Stimulated activated CD8-positive, alpha-beta memory T cell treated with anti-CD3 and anti-CD28 coated beads, Interleukin-12 subunit alpha, Interleukin-12 subunit beta, amount 100 ng/mL, for 24 hours (primary cell): ENCODE results near the gene AKNA.
"Not testable (repeated sequence)": the region's sequence is repeated elsewhere in the genome, so short reads cannot be mapped to it uniquely, and the experiment has no call there.

Experiments
- DNase-seq: peaks from one replicate; pipeline ENCODE4 v3.0.0-alpha.2; 2020; ENCODE audit errors: extremely low read depth

The AKNA gene

GRCh38 chr9:114341152-114341830 lies 46.5 kb downstream of the AKNA start:
- DNase-seq: no peak

DNA sequence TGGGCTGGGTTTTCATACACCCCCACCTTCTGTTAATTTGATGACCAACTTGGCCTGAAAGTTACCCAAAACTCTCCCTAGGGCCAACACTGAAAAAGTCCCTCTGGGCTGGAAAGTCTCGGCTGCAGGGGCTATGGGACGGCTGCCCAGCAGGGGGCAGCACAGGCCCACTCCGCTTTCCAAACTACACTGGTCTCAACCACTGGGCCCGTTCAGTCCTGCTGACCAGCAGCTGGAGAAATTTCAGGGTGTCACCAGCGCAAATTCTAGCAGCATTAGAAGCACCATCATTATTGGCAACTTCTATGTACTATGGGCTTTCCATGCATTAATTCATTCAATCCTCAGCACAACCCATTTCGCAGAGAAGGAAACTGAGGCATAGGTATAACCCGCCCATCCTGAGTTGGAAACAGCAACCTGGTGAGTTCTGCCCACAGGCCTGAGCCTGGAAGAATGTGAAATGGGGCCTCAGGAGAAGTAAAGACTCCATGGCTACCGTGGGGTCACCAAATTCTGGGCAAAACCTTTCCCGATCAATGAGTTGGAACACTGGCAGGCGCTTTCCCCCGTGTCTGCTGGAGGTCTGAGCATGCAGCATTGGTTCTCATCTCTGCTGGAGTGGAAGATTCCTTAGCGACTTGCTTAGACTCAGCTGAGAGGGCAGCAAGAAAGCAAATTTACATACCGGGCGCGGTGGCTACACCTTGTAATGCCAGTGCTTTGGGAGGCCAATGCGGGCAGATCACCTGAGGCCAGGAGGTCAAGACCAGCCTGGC lies 48.5 kb downstream of the AKNA start:
- peak; percentile 34 for DNase-seq

- no peak for DNase-seq
Observed at GRCh38 chr9:114338187-114338586, 49.6 kb downstream of the AKNA start.

DNA sequence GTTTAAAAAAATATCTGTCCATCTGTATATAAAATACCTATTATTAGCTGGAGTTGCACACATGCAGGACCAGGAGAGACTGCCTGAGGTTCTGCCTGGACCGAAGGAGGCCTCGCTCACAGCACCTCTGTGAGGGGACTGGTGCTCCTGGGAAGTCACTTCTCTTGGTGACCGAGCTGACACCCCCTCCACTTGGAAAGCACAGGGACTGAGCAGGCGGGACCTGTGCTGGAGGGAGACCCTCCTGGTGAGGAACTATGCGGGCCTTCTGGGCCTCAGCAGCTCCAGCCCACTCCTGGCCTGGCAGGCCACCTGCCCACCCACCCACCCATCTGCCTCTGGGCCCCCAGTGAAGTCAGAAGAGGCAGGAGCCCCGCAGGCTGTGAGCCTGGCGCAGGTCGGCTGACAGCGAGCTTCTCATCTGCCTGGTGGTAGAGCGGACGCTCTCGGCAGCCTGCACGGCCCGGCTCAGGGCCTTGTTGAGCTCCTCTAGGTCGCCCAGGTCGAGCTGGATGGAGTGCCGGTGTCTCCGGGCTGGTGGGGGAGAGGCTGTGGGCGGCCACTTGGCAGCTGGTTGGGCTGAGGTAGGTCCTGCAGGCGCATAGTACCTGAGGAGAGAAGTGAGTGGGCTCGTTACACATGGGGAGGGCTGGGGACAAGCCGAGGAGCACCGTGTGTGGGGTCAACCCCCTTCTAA lies 50.9 kb downstream of the AKNA start:
- no peak for DNase-seq

DNA sequence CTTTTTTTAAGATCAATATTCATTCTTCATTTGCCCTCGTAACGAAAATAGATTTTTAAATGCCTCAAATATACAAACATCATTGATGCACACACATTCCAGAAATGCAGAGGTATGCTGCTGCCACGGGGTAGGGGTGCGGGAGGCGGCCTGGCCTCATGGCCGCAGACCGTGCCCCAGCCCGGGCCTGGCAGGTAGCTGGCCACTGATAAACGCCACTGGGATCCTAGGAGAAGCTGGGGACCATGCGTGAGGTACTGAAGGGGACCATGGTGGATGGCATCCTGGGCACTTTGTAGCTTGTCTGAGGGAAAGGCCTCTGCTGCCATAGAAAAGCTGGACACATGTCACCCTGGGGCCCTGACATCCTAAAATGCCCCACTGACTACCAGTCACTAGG lies 51.6 kb downstream of the AKNA start:
- no peak for DNase-seq

GRCh38 chr9:114335745-114336144 lies 52.0 kb downstream of the AKNA start:
- DNase-seq: no peak

DNA sequence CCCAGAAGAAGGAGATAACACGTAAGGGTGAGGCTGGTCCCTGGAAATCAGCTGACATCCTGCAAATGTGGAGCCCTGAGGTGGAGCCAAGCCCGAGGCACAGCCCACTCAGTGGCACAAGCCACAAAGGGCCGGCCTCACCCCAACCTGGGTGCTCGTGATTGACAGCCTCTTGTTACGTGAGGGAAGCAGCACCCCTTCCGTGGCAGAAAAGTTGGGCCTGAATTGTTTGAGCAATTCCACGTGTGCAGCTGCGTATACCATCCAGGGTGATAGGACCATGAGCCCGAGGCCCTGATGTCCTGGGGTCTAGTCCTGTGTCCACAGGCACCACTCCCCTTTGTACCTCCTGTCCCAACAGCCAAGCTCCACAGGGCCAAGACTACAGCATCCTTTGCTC lies 53.3 kb downstream of the AKNA start:
- no peak for DNase-seq

- DNase-seq: not testable (repeated sequence)
Observed at GRCh38 chr9:114333718-114334117, 54.1 kb downstream of the AKNA start.

DNA sequence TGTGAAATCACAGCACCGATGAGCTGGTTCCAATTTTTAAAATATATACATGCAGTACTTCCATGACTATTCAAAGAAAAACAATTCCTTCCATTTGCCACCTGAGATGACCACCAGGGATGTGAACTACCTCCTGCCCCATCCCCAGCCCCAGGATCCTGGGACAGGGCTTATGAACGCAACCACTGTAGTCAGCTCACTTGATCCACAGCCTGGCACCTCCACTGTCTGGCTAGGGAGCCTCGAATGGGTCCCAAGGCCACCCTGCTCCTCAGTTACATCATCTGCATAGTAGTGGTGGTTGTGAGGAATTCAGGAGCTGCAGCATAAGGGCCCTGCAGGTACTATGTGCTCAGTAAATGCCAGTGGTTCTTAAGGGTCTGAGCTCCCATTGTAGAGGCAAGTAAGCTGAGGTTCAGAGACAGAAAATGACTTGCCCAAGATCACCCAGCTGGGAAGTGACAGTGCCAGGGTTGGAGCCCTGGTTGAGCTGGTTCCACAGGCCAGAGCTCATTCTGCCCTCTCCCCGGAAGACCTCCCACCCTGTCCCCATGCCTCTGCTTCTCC lies 55.2 kb downstream of the AKNA start:
- not testable (repeated sequence) for DNase-seq

DNA sequence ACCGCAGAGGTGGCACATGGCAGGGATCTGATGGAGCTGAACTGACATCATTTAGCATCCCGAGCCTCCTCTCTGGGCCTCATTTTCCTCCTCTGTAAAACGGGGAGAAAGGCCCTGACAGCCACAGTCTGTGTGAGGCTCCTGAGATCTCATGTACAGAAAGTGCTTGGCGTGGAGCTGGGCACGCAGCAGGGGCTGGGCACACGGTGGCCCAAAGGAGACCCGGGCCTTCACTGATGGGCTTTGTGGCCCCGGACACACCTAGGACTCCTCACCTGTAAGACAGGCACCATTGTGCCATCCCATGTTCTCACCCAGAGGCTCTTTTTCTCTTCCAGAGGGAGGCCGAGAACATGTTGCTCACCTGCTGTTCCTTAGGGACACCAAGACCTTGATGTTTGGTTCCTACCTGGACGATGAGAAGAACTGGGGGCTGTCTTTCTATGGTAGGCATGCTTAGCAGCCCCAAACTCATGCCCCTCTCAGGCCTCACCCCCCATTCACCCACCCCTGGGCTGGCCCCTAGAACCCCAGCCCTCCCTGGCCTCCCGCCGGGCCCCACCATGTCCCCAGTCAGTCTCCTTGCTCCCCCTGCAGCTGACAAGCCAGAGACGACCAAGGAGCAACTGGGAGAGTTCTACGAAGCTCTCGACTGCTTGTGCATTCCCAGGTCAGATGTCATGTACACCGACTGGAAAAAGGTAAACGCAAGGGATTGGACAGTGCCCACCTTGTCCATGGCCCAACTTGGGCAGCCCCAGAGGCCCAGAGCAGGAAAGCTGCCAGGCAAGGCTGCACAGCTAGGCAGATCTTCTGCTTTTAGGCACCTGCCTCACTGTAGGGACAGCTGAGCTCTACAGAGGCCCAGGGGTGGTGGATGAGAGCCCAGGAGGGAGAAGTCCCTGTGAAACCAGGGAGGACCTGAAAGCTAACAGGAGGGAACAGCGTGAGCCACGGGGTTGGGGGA lies 56.3 kb downstream of the AKNA start:
- not testable (repeated sequence) for DNase-seq

- DNase-seq: no peak
Observed at GRCh38 chr9:114330636-114331035, 57.1 kb downstream of the AKNA start.

GRCh38 chr9:114329625-114330022 lies 58.2 kb downstream of the AKNA start, which contains the start of gene ORM2:
ORM2 (plus strand) TSS chr9:114329869; CDS start chr9:114329905, 36 bp downstream.
- DNase-seq: not testable (repeated sequence)

DNA sequence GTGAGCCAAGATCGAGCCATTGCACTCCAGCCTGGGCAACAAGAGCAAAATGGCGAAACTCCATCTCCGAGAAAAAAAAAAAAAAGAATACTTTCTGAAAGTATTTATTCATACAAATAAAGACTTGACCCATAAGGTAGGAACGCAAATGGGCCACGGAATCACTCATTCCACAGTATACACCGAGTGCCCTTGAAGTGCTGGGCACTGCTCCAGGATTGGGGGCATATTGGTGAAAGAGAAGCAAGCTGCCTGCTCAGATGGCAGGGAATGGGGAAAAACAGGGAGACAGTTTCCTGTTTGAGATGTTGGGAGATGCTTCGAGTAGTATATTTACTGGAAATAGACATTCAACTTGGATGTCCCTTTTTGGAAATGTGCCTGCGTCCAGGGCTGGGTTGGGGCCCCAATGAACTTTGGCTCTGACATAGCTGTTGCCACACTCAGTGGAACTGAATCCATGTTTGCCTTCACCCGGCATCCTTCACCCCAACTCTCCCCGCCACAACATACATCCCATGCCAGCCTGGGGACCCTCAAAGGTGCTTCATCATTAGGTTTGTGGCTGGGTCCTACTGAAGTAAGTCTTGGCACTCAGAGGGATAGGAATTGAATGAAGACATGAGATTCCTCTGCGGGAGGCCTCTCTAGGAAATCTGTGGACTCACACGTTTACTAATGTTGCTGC lies 58.7 kb downstream of the AKNA start:
- DNase-seq: not testable (repeated sequence)

DNA sequence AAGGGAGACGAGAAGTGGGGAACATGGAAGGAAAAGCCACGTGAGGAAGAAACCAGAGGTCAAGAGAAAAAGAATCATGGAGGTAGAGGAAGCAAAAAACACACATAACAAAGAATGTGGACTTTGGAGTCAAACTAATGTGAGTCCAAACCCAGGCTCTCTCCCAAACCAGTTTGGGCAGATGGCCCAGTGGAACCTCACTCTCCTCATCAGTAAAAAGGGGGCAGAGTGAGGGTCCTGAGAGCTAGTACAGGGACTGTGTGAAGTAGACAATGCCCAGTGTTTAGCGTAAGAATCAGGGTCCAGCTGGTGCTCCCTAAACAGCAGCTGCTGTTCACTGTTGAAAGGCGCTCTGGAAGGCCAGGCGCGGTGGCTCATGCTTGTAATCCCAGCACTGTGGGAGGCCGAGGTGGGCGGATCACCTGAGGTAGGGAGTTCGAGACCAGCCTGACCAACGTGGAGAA lies 59.4 kb downstream of the AKNA start:
- DNase-seq: not testable (repeated sequence)

- no peak for DNase-seq
Observed at GRCh38 chr9:114327749-114328148, 60.0 kb downstream of the AKNA start.

DNA sequence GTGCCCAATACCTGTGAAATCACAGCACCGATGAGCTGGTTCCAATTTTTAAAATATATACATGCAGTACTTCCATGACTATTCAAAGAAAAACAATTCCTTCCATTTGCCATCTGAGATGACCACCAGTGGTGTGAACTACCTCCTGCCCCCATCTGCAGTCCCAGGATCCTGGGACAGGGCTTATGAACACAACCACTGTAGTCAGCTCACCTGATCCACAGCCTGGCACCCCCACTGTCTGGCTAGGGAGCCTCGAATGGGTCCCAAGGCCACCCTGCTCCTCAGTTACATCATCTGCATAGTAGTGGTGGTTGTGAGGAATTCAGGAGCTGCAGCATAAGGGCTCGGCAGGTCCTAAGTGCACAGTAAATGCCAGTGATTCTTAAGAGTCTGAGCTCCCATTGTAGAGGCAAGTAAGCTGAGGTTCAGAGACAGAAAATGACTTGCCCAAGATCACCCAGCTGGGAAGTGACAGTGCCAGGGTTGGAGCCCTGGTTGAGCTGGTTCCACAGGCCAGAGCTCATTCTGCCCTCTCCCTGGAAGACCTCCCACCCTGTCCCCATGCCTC lies 62.0 kb downstream of the AKNA start:
- DNase-seq: not testable (repeated sequence)

- DNase-seq: not testable (repeated sequence)
Observed at GRCh38 chr9:114324965-114325364, 62.8 kb downstream of the AKNA start.

DNA sequence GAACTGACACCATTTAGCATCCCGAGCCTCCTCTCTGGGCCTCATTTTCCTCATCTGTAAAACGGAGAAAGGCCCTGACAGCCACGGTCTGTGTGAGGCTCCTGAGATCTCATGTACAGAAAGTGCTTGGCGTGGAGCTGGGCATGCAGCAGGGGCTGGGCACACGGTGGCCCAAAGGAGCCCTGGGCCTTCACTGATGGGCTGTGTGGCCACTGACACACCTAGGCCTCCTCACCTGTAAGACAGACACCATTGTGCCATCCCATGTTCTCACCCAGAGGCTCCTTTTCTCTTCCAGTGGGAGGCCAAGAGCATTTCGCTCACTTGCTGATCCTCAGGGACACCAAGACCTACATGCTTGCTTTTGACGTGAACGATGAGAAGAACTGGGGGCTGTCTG lies 63.3 kb downstream of the AKNA start:
- no peak for DNase-seq

GRCh38 chr9:114323849-114324248 lies 63.9 kb downstream of the AKNA start:
- not testable (repeated sequence) for DNase-seq
